GM12891 (cell line): ENCODE results near the gene PCBP2.

Experiments
- POLR2A ChIP-seq: IDR thresholded peaks from 2 replicates; pipeline ENCODE4 v1.6.1; 2011; ENCODE audit warnings: low read depth, low read length, control low read depth
- POLR2AphosphoS5 ChIP-seq: IDR thresholded peaks from 2 replicates; pipeline ENCODE4 v1.6.1; 2011; ENCODE audit warnings: low read depth, low read length, control low read depth
- SPI1 ChIP-seq: IDR thresholded peaks from 2 replicates; pipeline ENCODE4 v1.6.1; 2011; ENCODE audit warnings: low read depth, low read length, control low read depth
- TAF1 ChIP-seq: IDR thresholded peaks from 2 replicates; pipeline ENCODE4 v1.6.1; 2011; ENCODE audit warnings: low read depth, low read length, control low read depth

GRCh38 chr12:53523131-53523530, 71.2 kb downstream of the PCBP2 start:
- no peak for TF ChIP-seq POLR2AphosphoS5
- TF ChIP-seq POLR2A, result no peak
- no peak for TF ChIP-seq SPI1
- TF ChIP-seq TAF1, result no peak
